GM21447 (cell line): ENCODE results near the gene TULP4.

ENCODE experiments used
- ATAC-seq: cut with Tn5 transposase; IDR thresholded peaks from one replicate; pipeline ENCODE4 v1.9.1; 2021; ENCODE audit not compliant: unreplicated experiment

Gene TULP4, protein sequence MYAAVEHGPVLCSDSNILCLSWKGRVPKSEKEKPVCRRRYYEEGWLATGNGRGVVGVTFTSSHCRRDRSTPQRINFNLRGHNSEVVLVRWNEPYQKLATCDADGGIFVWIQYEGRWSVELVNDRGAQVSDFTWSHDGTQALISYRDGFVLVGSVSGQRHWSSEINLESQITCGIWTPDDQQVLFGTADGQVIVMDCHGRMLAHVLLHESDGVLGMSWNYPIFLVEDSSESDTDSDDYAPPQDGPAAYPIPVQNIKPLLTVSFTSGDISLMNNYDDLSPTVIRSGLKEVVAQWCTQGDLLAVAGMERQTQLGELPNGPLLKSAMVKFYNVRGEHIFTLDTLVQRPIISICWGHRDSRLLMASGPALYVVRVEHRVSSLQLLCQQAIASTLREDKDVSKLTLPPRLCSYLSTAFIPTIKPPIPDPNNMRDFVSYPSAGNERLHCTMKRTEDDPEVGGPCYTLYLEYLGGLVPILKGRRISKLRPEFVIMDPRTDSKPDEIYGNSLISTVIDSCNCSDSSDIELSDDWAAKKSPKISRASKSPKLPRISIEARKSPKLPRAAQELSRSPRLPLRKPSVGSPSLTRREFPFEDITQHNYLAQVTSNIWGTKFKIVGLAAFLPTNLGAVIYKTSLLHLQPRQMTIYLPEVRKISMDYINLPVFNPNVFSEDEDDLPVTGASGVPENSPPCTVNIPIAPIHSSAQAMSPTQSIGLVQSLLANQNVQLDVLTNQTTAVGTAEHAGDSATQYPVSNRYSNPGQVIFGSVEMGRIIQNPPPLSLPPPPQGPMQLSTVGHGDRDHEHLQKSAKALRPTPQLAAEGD (N-terminal part only)

DNA sequence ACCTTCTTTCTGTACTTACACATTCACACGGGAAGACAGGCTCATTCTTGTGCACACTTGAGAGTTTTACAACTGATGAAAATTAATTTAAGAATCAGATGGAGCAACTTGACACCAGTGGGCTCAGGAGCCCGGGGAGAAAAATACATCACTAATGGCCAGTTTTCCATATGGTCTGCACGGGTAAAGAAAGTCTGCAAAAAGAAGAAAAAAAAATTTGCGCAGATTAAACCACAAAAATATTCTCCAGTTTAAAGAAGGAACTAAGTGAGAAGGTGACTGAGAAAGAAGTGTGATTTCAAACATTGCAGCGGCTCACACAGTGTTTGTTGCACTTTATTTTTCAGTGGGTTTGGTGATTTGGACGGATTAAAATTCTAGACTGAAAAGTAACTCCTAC, at the start of gene TULP4:
Gene TULP4 (plus strand): TSS at position 301 of the 400 bp plus-strand sequence. CDS start 1,552 bp downstream, outside the sequence.
- no peak for ATAC-seq

DNA sequence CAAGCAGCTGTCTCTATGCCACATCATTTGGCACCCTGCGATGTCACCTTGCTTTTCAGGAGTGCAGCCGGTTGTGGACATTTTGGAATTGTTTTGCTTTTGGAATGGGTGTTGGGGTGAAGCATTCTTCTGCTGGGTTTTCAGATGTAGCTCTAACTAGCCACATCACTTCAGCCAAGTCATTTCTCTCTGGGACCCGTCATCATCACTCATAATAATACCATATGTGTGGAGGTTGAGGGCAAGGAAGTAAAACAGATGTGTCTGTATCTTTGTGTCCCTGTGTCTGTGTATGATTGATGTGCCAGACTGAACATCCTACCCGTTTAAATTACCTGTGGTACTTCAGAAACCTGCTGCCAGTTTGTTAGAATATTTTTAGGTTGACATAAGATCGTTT, 49.5 kb upstream of the TULP4 start:
- ATAC-seq: no peak

DNA sequence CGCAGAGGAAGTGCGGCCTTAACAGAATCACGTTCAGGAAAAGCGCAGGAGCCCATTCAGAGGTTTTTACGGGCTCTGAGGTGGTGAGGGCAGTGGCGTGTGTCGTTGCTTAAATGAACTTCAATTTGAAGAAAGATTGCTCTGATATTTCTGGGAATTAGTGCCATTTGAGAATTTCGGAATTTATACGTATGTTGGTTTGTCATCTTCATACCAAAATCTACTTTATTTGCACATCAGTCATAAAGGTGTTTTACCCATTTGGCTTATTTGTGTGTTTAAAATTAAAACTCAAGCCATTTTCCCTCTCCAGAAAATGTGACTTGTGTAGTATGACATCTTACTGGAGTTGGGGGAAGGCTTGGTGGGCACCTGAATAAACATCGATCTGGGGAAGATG, 48.1 kb upstream of the TULP4 start:
- no peak for ATAC-seq

DNA sequence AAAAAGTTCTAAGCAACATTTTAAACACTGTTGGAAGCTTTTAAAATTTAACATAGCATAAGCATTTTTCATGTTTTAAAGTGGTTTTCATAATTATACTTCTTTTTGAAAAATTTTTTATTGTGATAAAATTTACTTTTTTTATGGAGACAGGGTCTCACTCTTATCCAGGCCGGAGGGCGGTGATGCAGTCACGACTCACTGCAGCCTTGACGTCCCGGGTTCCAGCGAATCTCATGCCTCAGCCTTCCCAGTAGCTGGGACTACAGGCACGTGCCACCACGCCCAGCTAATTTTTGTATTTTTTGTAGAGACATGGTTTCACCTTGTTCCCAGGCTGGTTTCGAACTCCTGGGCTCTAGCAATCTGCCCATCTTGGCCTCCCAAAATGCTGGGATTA, 46.1 kb upstream of the TULP4 start:
- ATAC-seq: no peak

DNA sequence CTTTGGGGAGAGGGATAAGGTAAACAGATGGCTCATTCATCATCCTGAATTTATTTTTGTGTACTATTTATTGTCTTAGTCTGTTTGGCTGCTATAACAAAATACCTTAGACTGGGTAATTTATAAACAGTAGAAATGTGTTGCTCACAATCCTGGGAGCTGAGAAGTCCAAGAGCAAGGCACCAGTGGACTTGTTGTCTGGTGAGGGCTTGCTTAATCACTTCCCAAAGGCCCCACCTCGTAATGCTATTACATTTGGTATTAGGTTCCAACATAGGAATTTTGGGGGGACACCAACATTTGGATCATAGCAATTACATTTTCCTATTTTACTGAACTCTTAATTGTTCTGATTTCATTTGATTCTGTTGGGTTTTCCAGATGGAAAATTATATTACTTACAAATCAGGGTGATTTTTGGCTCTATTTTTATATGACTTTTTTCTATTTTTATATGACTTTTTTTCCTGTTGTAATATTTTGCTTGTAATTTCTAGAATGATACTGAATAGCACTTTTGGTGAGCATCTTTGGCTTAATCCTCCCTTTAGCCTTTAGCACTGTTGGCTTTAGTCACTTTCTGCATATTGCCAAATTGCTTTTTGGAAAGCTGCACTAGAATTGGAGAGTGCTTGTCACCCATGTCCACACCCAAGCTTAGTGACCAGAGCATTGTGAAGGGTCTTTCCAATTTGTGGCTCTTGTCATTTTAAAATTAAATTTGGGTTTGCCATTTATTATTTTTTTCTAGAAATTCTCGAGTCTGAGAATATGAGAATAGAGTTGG, 43.7 kb upstream of the TULP4 start:
- no peak for ATAC-seq

DNA sequence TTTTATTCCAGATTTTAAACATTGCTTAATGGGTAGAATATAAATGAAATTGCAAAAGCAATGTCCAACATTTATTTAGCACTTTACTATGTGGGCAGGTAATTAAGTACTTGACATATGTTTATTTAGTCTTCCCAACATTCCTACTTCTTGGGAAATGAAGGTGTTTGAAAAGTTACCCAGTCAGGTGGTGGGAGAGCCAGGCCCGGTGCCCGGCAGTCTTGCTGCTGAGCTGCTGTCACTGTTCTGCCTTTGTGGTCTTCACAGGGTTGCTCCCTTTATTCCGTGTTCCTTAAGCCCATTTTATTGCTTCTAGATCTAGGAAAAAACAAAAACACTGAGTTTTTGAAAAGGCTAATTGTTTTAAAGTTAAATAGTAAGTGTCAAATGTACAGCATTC, 42.6 kb upstream of the TULP4 start:
- ATAC-seq: no peak

DNA sequence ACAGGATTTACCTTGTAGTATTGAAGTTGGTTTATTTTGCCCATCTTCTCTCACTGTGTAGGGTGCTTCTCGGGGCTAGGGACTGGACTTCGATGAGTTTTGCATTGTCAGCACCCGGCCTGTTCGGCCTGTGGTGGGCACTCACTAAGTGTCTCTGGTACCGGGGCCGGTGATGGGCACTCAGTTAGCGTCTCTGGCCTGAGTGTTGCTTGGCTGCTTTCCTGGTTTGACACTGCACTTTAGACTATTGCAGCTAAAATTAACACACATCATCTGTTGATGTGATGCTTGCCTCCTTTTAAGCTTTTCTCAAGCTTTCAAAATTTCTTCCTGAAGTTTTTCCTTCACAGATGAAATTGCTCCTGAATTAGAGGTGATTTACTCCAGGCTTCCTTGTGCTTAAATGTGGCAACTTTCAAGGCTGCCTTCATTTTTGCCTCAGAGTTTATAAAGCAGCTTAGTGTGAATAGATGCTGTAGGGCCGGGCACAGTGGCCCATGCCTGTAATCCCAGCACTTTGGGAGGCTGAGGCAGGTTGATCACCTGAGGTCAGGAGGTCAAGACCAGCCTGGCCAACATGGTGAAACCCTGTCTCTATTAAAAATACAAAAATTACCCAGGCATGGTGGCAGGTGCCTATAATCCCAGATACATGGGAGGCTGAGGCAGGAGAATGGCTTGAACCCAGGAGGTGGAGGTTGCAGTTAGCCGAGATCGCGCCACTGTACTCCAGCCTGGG, 41.7 kb upstream of the TULP4 start:
- no peak for ATAC-seq

DNA sequence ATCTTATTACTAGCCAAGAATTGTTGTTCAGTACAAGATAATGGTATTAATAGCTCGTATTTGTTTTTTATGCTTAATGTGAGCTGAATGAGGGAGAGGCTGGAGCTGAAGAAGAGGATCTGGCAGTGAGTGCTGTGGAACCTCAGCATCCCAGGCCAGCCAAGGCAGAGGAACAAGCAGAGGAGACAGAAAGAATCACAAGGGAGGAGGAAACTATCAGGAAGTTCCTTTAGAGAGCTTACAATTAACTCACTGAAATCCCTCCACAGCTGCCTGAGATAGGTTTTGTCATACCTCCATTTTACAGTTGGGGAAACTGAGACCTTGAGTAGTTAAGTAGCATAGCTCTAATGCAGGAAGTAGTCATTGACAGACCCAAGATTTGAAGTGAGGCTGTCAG, 39.9 kb upstream of the TULP4 start:
- no peak for ATAC-seq

DNA sequence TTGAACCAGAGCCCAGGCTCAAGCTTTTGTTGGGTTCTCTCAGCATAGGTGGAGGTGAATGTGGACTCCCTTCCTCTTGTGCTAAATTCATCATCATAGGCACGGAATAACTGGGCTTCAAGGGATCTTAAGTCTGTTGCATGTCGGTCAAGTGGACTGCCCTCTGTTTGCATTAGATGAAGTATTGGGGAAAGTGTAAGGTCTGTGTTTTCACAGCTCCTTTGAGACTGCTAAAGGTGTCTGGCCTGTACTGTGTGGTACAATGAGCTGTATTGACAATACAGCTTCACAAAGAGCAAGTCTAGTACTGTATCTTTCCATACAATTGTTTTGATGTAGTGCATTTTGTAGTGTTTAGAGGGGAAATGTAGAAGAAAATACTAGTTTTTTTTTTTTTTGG, 34.3 kb upstream of the TULP4 start:
- no peak for ATAC-seq

DNA sequence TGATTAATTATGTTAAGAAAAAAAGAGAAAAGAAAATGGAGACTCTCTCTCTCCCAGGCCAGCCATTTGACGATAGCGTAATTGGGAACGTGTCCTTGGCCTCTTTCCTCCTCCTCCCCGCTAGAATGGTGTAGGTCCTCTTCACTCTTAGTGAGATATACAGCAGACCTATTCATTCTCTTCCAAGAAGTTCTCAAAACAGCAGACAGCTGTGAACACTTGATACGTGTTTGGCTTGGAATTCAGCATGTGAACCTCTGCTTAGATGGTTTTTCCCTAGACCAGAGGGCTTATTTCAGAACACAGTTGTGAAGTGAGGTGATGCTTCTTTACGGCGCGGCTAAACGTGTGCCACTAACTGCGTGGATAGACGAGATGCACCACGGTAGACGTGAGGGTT, 32.6 kb upstream of the TULP4 start:
- no peak for ATAC-seq

DNA sequence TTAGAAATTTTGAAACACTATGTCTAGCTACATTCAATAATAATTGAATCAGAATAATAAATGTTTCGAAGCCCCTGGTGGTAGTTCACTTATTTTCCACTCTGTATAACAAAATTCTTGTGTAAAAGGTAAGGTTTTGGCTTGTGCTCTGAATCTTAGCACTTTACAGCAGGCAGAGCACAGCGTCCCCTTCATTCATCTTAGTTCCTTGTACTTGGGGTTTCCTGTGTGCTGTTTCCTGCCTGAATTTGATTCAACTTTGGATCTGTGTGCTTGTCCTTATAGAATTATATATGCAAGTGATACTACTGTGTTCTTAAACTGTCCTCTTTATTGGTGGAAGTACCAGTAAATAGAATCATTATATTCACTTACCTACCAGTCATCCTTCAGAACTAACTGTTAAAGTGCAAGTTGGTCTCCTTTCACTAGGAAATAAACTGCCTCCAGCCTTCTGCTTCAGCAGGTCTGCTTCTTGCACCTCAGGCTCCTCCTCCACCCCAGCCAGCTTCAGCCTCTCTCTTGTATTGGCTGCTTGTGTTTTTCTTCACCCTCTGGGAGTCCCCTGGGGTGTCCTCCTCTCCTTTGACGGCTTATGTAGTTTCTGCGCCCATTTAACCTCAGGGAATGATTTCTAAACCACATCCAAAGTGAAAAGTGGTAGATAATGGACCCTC, 28.8 kb upstream of the TULP4 start:
- ATAC-seq: peak; percentile 67

DNA sequence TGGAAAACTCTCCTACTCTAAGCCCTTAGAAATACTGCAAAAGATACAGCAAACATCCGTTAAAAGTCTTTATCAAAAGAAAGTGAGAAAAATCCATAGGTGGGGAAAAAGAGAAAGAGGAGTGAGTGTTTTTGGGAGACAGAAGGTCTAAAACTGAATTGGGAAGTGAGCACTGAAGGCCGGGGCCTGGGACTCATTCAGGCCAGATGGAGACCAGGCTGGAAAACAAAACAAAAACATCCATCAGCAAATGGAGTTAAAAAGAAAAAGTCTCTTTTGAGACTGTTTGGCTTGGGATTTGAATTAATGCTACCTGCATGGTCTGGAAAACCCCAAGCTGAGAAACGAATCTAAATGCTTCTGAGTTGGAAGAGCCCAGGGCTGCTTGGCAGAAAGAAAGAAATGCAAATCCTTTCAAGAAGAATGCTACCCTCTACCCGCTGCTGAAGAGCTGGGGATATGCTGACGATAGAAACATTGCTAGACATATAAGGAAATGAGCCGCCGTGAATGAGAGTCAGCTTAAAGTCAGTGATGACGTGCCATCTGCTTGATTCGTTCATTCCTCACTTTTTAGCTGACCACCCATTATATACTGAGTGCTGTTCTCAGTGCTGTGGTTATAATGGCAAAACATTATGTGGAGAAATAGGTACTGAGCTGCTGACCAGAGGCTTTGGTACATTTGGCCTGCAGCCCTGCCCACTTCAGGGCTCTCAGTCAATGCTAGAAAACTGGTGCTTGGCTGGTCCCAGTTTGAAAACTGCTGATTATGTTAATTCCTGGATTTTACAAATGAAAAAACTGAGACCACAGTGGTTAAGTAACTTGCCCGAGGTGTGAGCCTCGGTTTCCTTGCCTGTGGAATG, 28.0 kb upstream of the TULP4 start:
- no peak for ATAC-seq

DNA sequence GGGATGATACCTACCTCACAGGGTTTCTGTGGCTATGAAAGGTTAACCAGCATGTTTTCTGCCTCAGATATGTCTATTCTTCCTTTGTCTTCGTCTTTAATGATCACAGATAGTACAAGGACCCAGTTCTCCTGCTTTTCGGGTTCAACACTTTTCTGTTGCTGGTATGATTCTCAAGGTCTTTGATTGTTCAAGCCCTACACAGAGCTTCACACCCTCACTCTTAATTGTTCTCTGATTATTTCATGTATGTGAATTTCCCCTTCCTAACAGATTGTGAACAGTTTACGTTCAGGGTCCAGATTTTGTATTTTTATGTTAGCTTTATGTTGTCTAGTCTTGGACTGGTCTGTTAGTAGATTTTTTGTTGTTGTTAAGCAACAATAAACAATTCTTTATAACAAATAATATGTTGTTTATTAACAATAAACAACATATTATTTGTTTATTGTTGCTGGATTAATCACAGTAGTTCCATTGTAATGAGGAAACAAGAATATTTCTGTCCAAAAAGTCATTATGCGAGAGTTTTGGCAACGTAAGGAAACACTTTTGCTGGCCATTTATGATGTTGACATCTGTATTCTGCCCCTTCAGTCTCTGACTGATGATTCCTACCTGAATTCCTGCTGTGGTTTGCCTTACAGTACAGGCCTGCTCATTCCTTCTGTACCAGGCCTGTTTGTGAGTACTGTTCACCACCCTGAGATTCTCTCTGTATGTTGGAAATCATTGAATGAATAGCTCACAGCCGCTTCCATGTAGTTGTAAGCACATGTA, 27.2 kb upstream of the TULP4 start:
- ATAC-seq: no peak

DNA sequence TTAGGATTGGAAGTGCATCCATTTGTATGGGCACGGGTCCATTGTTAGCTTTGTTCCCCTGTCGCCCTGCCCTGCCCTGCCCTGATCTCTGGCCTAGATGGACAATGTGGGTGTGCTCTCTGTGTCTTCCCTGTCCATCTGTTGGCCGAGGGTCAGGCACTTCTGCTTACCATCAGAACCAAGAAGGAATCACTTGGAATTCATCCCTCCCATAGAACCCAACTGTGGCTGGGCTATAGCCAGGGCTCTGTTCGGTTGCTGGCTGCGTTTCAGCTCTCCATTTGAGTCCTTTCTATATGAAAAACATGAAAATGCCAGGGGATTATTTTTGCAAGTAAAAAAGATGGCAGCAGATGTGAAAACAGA, 26.6 kb upstream of the TULP4 start:
- no peak for ATAC-seq

DNA sequence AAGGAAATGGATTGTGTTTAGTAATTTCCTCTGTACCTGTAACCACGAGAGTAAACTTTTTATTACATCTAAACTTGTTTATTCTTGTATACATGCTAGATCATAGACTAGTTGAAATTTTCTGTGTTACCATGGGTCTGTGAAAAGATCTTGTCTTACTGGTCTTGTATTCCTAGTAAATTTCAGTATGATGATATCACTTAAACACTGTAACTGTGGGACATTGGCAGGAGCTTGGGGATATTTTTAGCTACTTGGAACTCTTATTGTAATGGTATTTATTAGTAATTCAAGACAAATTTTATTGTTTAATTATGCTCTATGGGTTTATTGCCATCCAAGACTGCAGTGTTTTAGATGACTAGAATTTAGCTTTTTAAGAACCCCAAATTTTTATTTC, 25.9 kb upstream of the TULP4 start:
- ATAC-seq: no peak

DNA sequence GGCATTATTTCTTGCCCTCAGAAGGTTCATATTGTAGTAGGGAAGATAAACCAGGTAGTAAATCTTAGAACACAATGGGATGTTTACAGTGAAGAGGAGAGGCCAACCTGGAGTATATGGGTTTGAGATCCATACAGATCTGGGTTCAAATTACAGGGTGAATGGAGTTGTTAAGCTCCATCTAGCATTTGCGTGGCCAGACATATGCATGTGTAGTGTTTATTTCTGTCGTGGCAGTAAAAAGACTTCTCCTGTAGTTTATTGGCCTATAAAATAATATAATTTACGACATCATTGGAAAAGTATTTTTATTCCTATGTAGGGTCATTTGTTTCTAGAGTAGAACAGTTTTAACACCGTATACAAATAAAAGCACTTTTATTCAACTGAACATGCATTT, 25.2 kb upstream of the TULP4 start:
- no peak for ATAC-seq

DNA sequence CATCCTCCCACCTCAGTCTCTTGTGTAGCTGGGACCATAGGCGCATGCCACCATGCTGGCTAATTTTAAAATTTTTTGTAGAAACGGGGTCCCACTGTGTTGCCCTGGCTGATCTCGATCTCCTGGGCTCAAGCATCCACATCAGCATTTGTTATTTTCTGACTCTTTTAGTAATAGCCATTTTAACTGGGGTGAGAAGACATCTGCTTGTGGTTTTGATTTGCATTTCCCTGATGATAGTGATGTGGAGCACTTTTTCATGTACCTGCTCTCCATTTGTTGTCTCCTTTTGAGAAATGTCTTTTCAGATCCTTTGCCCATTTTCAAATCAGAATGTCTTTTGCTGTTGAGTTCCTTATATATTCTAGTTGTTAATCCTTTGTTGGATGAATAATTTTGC, 22.2 kb upstream of the TULP4 start:
- peak; percentile 61 for ATAC-seq

DNA sequence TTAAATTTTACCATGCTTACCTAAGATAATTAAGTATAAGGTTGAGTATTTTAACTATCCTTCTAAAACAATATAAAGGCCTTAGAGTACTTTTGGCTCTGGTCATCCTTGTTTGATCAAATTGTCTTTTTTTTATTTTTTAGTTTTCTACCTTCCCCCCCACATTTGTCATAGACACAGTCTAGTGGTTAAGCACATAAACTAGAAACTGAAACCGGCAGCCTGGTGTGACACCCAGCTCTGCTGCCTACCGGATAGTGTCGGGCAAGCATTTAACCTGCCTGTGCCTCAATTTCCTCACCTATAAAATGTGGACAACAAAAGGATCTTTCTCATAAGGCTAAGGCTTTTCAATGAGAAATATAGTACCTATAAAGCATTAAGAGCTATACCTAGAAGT, 21.6 kb upstream of the TULP4 start:
- ATAC-seq: peak; percentile 78

DNA sequence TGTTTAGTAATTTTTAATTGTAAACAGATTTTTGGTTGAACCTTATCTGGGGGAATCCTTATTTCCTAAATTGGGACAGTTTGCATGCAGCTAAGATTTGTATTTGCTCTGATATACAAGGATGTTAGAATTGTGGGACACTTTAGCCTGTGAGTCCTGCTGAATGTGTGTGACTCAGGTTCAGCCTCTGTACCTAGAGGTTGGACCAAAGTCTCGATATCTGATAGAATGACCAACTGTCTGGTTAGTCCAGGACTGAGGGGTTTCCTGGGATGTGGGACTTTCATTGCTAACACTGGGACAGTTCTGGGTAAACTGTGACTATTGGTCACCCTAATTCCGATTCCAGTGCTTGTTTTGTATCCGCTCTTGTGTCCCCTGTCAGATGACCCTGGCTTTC, 20.2 kb upstream of the TULP4 start:
- no peak for ATAC-seq
